ENCODE data around the gene NEMP1. TPM values are rescaled to one million over a fixed set of nuclear protein-coding genes. Genes with fewer than 3 reads are reported as not detected.

The NEMP1 gene
- total RNA-seq, 1 experiment from 2014 or later, result 63.2 TPM

- CTCF ChIA-PET, result interaction anchor here (1.0 to 4.5 kb wide), 4 partner anchors 11 to 21 kb away, joined by 4 to 49 read pairs (median 6); partner anchors contain the start of genes NEMP1 and STAT6
- peaks cover 94% of the 10 kb centered on the region for H3K36me3 Mint-ChIP-seq (ENCODE audit: insufficient read depth, unreplicated experiment)
Measured at GRCh38 chr12:57090490-57090889, 11.9 kb upstream of the NEMP1 start.

GRCh38 chr12:57089271-57090245 lies 11.0 kb upstream of the NEMP1 start:
- H3K4me1 Mint-ChIP-seq (ENCODE audit: low read depth, unreplicated experiment), result peaks cover 70% of the 10 kb centered on the region
- H3K27ac Mint-ChIP-seq (ENCODE audit: unreplicated experiment), result peak overlapping the region; percentile 94
- intact Hi-C loops (cut with micrococcal nuclease; ENCODE audit: unreplicated experiment), result loop anchor here (2.0 kb wide), 1 partner anchor 21 kb away; the partner anchor contains the start of gene STAT6
- TF ChIP-seq CTCF (IDR thresholded peaks at IDR 0.05; ENCODE audit: unreplicated experiment), result no peak
- H3K9me3 Mint-ChIP-seq (ENCODE audit: low read depth, unreplicated experiment), result no peaks in the 10 kb centered on the region
- no peaks in the 10 kb centered on the region for H3K27me3 Mint-ChIP-seq (ENCODE audit: unreplicated experiment)
- CTCF ChIA-PET, result interaction anchor here (0.5 to 4.5 kb wide), 6 partner anchors 11 to 94 kb away, joined by 4 to 49 read pairs (median 5); partner anchors contain the start of genes NEMP1 and STAT6
- no TSS peak for BruUV-seq (replicated peaks)
- DNase-seq, result peak; percentile 68
- H3K36me3 Mint-ChIP-seq (ENCODE audit: insufficient read depth, unreplicated experiment), result peaks cover 85% of the 10 kb centered on the region
- peak overlapping the region; percentile 91 for H3K4me3 Mint-ChIP-seq (ENCODE audit: low read depth, unreplicated experiment)

More at GRCh38 chr12:57090490-57090889, 11.9 kb upstream of the NEMP1 start:
- H3K27ac Mint-ChIP-seq (ENCODE audit: unreplicated experiment), result peak overlapping the region; percentile 23
- no TSS peak for BruUV-seq (replicated peaks)
- intact Hi-C loops (cut with micrococcal nuclease; ENCODE audit: unreplicated experiment), result no loop called here
- H3K4me3 Mint-ChIP-seq (ENCODE audit: low read depth, unreplicated experiment), result peak overlapping the region; percentile 91
- peaks cover 62% of the 10 kb centered on the region for H3K4me1 Mint-ChIP-seq (ENCODE audit: low read depth, unreplicated experiment)
- DNase-seq, result no peak
- H3K9me3 Mint-ChIP-seq (ENCODE audit: low read depth, unreplicated experiment), result no peaks in the 10 kb centered on the region
- no peak for TF ChIP-seq CTCF (IDR thresholded peaks at IDR 0.05; ENCODE audit: unreplicated experiment)
- no peaks in the 10 kb centered on the region for H3K27me3 Mint-ChIP-seq (ENCODE audit: unreplicated experiment)

GRCh38 chr12:57088354-57089270 lies 10.0 kb upstream of the NEMP1 start, which contains the start of gene NAB2:
TSS of gene NAB2 (plus strand) at chr12:57089114. CDS start at chr12:57089272, 158 bp downstream.
- Mint-ChIP-seq H3K9me3 (ENCODE audit: low read depth, unreplicated experiment) (no peaks in the 10 kb centered on the region), H3K4me1 (ENCODE audit: low read depth, unreplicated experiment) (peaks cover 60% of the 10 kb centered on the region), H3K4me3 (ENCODE audit: low read depth, unreplicated experiment) (peak within 1 kb of the TSS; percentile 91), H3K27ac (ENCODE audit: unreplicated experiment) (peak within 1 kb of the TSS; percentile 94), H3K36me3 (ENCODE audit: insufficient read depth, unreplicated experiment) (peaks cover 75% of the 10 kb centered on the region), H3K27me3 (ENCODE audit: unreplicated experiment) (no peaks in the 10 kb centered on the region)
- TF ChIP-seq CTCF (IDR thresholded peaks at IDR 0.05; ENCODE audit: unreplicated experiment), result no peak
- CTCF ChIA-PET, result interaction anchor here (0.6 to 4.5 kb wide), 9 partner anchors 10 to 106 kb away, joined by 3 to 49 read pairs (median 5); partner anchors contain the start of genes LRP1, NEMP1 and STAT6
- no TSS peak for BruUV-seq (replicated peaks)
- intact Hi-C loops (cut with micrococcal nuclease; ENCODE audit: unreplicated experiment), result loop anchor here (2.0 kb wide), 1 partner anchor 22 kb away; the partner anchor contains the start of gene STAT6
- peak; percentile 97 for DNase-seq
